ENCODE measurements around the gene DMGDH. TPM values are rescaled to one million over a fixed set of nuclear protein-coding genes. Genes with fewer than 3 reads are reported as not detected.
A peak's percentile ranks its signal among the peaks of the same experiment; 100 is the strongest.

The DMGDH gene
- total RNA-seq, 1 experiment from 2014 or later: not detected

- no peak overlapping the region for H3K4me3 ChIP-seq
- DNase-seq: no peak
These were observed 37.3 kb downstream of the DMGDH start for GRCh38 chr5:79032031-79032695.

GRCh38 chr5:79031485-79031867 is 38.0 kb downstream of the DMGDH start:
- H3K4me3 ChIP-seq: no peak overlapping the region
- no peaks in the 10 kb centered on the region for H3K36me3 ChIP-seq
- no peak for DNase-seq
- H3K27me3 ChIP-seq: no peaks in the 10 kb centered on the region
- no peaks in the 10 kb centered on the region for H3K9me3 ChIP-seq

More at GRCh38 chr5:79032031-79032695, 37.3 kb downstream of the DMGDH start:
- no peaks in the 10 kb centered on the region for H3K36me3 ChIP-seq
- no peaks in the 10 kb centered on the region for H3K27me3 ChIP-seq
- no peaks in the 10 kb centered on the region for H3K9me3 ChIP-seq

GRCh38 chr5:79030663-79031484 is 38.6 kb downstream of the DMGDH start:
- Histone ChIP-seq H3K9me3 (no peaks in the 10 kb centered on the region), H3K4me3 (no peak overlapping the region), H3K36me3 (no peaks in the 10 kb centered on the region), H3K27me3 (no peaks in the 10 kb centered on the region)
- DNase-seq: no peak

- DNase-seq: peak; percentile 53
- H3K9me3 ChIP-seq: no peaks in the 10 kb centered on the region
- no peaks in the 10 kb centered on the region for H3K36me3 ChIP-seq
- H3K4me3 ChIP-seq: no peak overlapping the region
- peaks cover 3% of the 10 kb centered on the region; the same call in 1 of the 2 replicates for H3K27me3 ChIP-seq
These were observed 44.4 kb downstream of the DMGDH start for GRCh38 chr5:79025054-79025472.

- Histone ChIP-seq H3K27me3 (peaks cover 3% of the 10 kb centered on the region), H3K36me3 (no peaks in the 10 kb centered on the region), H3K9me3 (no peaks in the 10 kb centered on the region), H3K4me3 (no peak overlapping the region)
- no peak for DNase-seq
These were observed 45.5 kb downstream of the DMGDH start for GRCh38 chr5:79023947-79024346.

- peaks cover 3% of the 10 kb centered on the region for H3K27me3 ChIP-seq
- H3K9me3 ChIP-seq: no peaks in the 10 kb centered on the region
- H3K4me3 ChIP-seq: no peak overlapping the region
- DNase-seq: no peak
- no peaks in the 10 kb centered on the region for H3K36me3 ChIP-seq
These were observed 46.1 kb downstream of the DMGDH start for GRCh38 chr5:79023348-79023747.

GRCh38 chr5:79022771-79023170 is 46.7 kb downstream of the DMGDH start:
- peaks cover 3% of the 10 kb centered on the region for H3K27me3 ChIP-seq
- no peak overlapping the region for H3K4me3 ChIP-seq
- H3K36me3 ChIP-seq: no peaks in the 10 kb centered on the region
- DNase-seq: no peak
- H3K9me3 ChIP-seq: no peaks in the 10 kb centered on the region

GRCh38 chr5:79021753-79022152 is 47.7 kb downstream of the DMGDH start:
- Histone ChIP-seq H3K27me3 (peaks cover 5% of the 10 kb centered on the region), H3K36me3 (no peaks in the 10 kb centered on the region), H3K4me3 (no peak overlapping the region), H3K9me3 (no peaks in the 10 kb centered on the region)
- DNase-seq: no peak

- Histone ChIP-seq H3K27me3 (peaks cover 7% of the 10 kb centered on the region), H3K9me3 (no peaks in the 10 kb centered on the region), H3K4me3 (no peak overlapping the region), H3K36me3 (no peaks in the 10 kb centered on the region)
- peak; percentile 39 for DNase-seq
These were observed 48.5 kb downstream of the DMGDH start for GRCh38 chr5:79020861-79021561.

GRCh38 chr5:79014631-79015030 is 54.8 kb downstream of the DMGDH start:
- Histone ChIP-seq H3K27me3 (peaks cover 4% of the 10 kb centered on the region), H3K4me3 (no peak overlapping the region), H3K9me3 (no peaks in the 10 kb centered on the region; the same call in 1 of the 2 replicates), H3K36me3 (no peaks in the 10 kb centered on the region)
- no peak for DNase-seq

GRCh38 chr5:79011869-79012268 is 57.6 kb downstream of the DMGDH start:
- no peak for DNase-seq
- Histone ChIP-seq H3K4me3 (no peak overlapping the region), H3K36me3 (no peaks in the 10 kb centered on the region), H3K9me3 (no peaks in the 10 kb centered on the region; the same call in 1 of the 2 replicates), H3K27me3 (peaks cover 2% of the 10 kb centered on the region; the same call in 1 of the 2 replicates)

GRCh38 chr5:79011219-79011836 is 58.1 kb downstream of the DMGDH start:
- H3K27me3 ChIP-seq: peaks cover under 1% of the 10 kb centered on the region; the same call in 1 of the 2 replicates
- H3K36me3 ChIP-seq: no peaks in the 10 kb centered on the region
- H3K4me3 ChIP-seq: no peak overlapping the region
- DNase-seq: no peak
- H3K9me3 ChIP-seq: no peaks in the 10 kb centered on the region; the same call in 1 of the 2 replicates

- no peak for DNase-seq
- Histone ChIP-seq H3K9me3 (no peaks in the 10 kb centered on the region; the same call in 1 of the 2 replicates), H3K27me3 (no peaks in the 10 kb centered on the region), H3K36me3 (no peaks in the 10 kb centered on the region), H3K4me3 (no peak overlapping the region)
These were observed 61.1 kb downstream of the DMGDH start for GRCh38 chr5:79008362-79008761.

GRCh38 chr5:79007872-79008271 is 61.6 kb downstream of the DMGDH start:
- Histone ChIP-seq H3K27me3 (no peaks in the 10 kb centered on the region), H3K9me3 (no peaks in the 10 kb centered on the region; the same call in 1 of the 2 replicates), H3K36me3 (no peaks in the 10 kb centered on the region), H3K4me3 (no peak overlapping the region)
- no peak for DNase-seq

GRCh38 chr5:79005936-79006631 is 63.4 kb downstream of the DMGDH start:
- no peaks in the 10 kb centered on the region; the same call in 1 of the 2 replicates for H3K9me3 ChIP-seq
- no peaks in the 10 kb centered on the region for H3K36me3 ChIP-seq
- DNase-seq: no peak
- no peak overlapping the region for H3K4me3 ChIP-seq
- no peaks in the 10 kb centered on the region for H3K27me3 ChIP-seq

GRCh38 chr5:79005151-79005550 is 64.3 kb downstream of the DMGDH start:
- H3K36me3 ChIP-seq: no peaks in the 10 kb centered on the region
- no peaks in the 10 kb centered on the region for H3K9me3 ChIP-seq
- no peak for DNase-seq
- H3K4me3 ChIP-seq: no peak overlapping the region
- no peaks in the 10 kb centered on the region for H3K27me3 ChIP-seq

All from MG63 (cell line).